Karpas-422 (cell line): ENCODE data around the gene ANXA8L1. TPM values are rescaled to one million over a fixed set of nuclear protein-coding genes. Genes with fewer than 3 reads are reported as not detected.
"Not testable (repeated sequence)": the region's sequence is repeated elsewhere in the genome, so short reads cannot be mapped to it uniquely, and the experiment has no call there.

Experiments
- DNase-seq: peaks from one replicate; pipeline ENCODE4 v3.0.0-alpha.2; 2015
- H2AFZ ChIP-seq: fragments of 200-600 bp; sonication (generic); 2 replicates; pipeline ENCODE4 v1.6.1; 2014; ENCODE audit warnings: antibody characterized with exemption, low read length, mixed read lengths
- H3K27ac ChIP-seq: fragments of 200-600 bp; sonication (generic); 2 replicates; pipeline ENCODE4 v1.5.1; 2014; ENCODE audit warnings: mild to moderate bottlenecking, low read length, moderate library complexity
- H3K27me3 ChIP-seq: fragments of 200-600 bp; sonication (generic); 2 replicates; pipeline ENCODE4 v1.6.1; 2014; ENCODE audit warnings: low read length, mixed read lengths
- H3K36me3 ChIP-seq: fragments of 200-600 bp; sonication (generic); 2 replicates; pipeline ENCODE4 v1.6.1; 2014; ENCODE audit warnings: low read length, mixed read lengths; ENCODE audit not compliant: insufficient read depth
- H3K4me1 ChIP-seq: fragments of 200-600 bp; sonication (generic); 2 replicates; pipeline ENCODE4 v1.6.1; 2014; ENCODE audit warnings: mild to moderate bottlenecking, low read length, mixed read lengths
- H3K4me2 ChIP-seq: fragments of 200-600 bp; sonication (generic); 2 replicates; pipeline ENCODE4 v1.6.1; 2014; ENCODE audit warnings: low read length, low read depth, mild to moderate bottlenecking; ENCODE audit not compliant: poor library complexity, severe bottlenecking
- H3K4me3 ChIP-seq: fragments of 200-600 bp; sonication (generic); 2 replicates; pipeline ENCODE4 v1.5.1; 2014; ENCODE audit warnings: mild to moderate bottlenecking, antibody characterized with exemption, low read length, mixed read lengths
- H3K79me2 ChIP-seq: fragments of 200-600 bp; sonication (generic); 2 replicates; pipeline ENCODE4 v1.6.1; 2014; ENCODE audit warnings: mild to moderate bottlenecking, low read length, mixed read lengths
- H3K9ac ChIP-seq: fragments of 200-600 bp; sonication (generic); 2 replicates; pipeline ENCODE4 v1.6.0; 2014; ENCODE audit warnings: low read length
- H3K9me2 ChIP-seq: fragments of 200-600 bp; sonication (generic), shearing (Covaris generic); replicated peaks from 2 replicates; pipeline ENCODE4 v1.6.0; 2014; ENCODE audit warnings: mild to moderate bottlenecking, low read length, moderate library complexity; ENCODE audit not compliant: insufficient read depth
- H3K9me3 ChIP-seq: fragments of 300-700, 200-600 bp; sonication (generic); 2 replicates; pipeline ENCODE4 v1.6.1; 2014; ENCODE audit warnings: low read length, mixed read lengths
- H4K20me1 ChIP-seq: fragments of 200-600 bp; sonication (generic); 2 replicates; pipeline ENCODE4 v1.6.1; 2014; ENCODE audit warnings: mild to moderate bottlenecking, antibody characterized with exemption, low read length, low read depth; ENCODE audit not compliant: insufficient read depth
- total RNA-seq: library from RNA; depleted of rRNA; stranded (reverse); fragments of >200 nt; shearing (Covaris generic); gene quantifications from 2 replicates; pipeline ENCODE4 v1.2.3, GENCODE V29; 2014; ENCODE audit warnings: low replicate concordance; rRNA removed

The ANXA8L1 gene
- total RNA-seq, 1 experiment from 2014 or later, result not detected

DNA sequence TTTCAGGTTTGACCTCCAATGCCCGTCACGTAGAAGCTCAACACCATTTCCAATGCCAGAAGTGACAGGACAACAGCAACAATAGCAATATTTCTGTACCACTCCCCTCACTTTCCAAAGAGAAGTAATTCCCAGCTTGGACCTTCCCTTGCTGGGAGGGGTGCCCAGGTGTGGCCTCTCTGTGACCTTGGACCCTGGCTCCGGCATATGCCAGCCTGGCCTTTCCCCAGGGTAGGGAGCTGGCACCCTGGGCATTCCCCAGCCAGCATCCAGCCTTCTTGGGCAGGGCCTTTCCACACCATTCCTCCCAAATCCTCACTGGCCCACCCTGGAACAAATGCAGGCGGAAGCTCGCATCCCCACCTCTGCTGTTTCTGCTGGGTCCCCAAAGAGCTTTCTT is 37.1 kb downstream of the ANXA8L1 start:
- H3K79me2 ChIP-seq, H4K20me1 ChIP-seq, H3K36me3 ChIP-seq, H3K27ac ChIP-seq, H3K9ac ChIP-seq, H3K9me3 ChIP-seq, DNase-seq, H3K4me1 ChIP-seq, H3K4me3 ChIP-seq, H2AFZ ChIP-seq, H3K27me3 ChIP-seq, H3K9me2 ChIP-seq, H3K4me2 ChIP-seq: not testable (repeated sequence)

DNA sequence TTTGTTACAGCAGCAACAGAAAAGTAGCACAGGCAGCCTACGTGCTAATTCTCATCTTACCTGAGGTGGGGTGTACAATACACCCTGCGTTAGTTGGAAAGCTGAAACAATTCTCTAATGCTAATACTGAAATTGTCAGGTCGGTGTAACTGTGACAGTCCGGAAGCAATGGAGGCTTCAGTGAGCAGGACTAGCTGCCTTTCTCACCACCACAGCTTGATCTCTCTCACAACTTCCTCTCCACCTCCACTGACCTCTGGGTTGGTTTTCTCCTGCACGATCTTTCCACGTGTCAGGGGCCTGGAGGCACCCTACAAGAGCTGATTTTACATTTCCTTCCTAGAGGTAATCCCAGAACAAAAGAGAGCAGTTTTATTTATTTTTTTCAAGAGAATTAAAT is 39.7 kb downstream of the ANXA8L1 start:
- not testable (repeated sequence) for H2AFZ ChIP-seq, H3K9me3 ChIP-seq, H4K20me1 ChIP-seq, H3K36me3 ChIP-seq, H3K27me3 ChIP-seq, H3K9me2 ChIP-seq, H3K79me2 ChIP-seq, H3K9ac ChIP-seq, H3K4me2 ChIP-seq, DNase-seq, H3K4me1 ChIP-seq, H3K27ac ChIP-seq, H3K4me3 ChIP-seq

DNA sequence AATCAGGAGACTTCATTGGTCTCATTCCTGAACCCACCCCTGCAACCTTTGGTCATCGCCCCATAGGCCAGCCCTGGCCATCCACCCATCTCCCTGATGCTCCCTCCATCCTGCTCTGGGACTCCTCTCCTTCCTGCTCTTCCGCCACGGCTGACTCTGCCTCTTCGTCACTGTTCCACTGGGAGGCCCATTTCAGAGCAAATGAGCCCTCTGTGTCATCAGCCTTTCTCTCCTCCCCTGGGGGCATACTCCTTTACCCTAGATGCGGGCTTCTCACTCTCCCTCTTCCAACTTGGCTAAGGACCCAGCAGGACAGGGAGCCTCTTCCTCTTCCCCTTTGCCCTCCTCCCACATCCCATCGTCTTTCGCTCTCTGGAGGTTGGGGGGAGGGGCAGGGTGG is 42.7 kb downstream of the ANXA8L1 start:
- not testable (repeated sequence) for H3K27me3 ChIP-seq, H3K4me1 ChIP-seq, H3K27ac ChIP-seq, H3K9ac ChIP-seq, H3K9me2 ChIP-seq, H4K20me1 ChIP-seq, H2AFZ ChIP-seq, H3K36me3 ChIP-seq, DNase-seq, H3K9me3 ChIP-seq, H3K4me3 ChIP-seq, H3K4me2 ChIP-seq, H3K79me2 ChIP-seq

DNA sequence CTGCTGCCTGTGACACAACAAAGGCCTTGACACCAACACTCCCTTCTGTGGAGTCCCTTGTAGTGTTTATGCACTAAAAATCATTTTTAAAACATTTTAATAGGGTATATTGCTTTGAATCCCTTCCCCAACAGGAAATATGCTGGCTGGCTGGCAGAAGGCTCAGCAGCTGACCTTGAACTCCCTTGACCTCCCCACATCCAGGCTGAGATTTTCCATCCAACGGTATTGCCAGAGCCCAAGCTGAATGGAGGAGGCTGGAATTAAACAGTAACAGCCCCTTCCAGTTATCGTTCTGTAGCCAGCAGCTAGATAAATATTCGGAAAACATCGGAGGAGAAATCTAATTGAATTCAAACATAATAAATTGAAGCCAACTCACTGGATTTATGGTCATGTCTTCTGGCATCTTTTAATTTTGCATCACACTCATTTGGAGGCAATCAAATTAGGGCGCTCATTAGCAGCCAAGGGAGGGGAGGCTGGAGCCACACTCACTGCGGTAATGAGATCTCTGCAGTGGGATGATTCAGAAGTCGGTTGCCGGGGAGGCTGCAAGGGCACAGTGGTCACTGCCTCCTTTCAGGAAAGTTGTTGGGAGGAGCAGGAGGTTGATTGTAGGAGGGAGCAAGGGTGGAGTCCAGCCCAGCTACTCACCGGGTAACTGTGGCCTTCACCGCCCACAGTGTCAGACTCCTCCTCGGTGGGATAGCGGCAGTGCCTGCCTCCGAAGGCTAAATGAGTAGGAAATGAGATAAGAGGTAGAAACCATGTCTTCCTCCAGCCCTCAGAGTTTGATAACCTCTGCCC is 44.2 kb downstream of the ANXA8L1 start:
- not testable (repeated sequence) for H3K27me3 ChIP-seq, H3K36me3 ChIP-seq, H3K79me2 ChIP-seq, H3K27ac ChIP-seq, H4K20me1 ChIP-seq, H2AFZ ChIP-seq, DNase-seq, H3K4me1 ChIP-seq, H3K9me3 ChIP-seq, H3K9me2 ChIP-seq, H3K9ac ChIP-seq, H3K4me2 ChIP-seq, H3K4me3 ChIP-seq

DNA sequence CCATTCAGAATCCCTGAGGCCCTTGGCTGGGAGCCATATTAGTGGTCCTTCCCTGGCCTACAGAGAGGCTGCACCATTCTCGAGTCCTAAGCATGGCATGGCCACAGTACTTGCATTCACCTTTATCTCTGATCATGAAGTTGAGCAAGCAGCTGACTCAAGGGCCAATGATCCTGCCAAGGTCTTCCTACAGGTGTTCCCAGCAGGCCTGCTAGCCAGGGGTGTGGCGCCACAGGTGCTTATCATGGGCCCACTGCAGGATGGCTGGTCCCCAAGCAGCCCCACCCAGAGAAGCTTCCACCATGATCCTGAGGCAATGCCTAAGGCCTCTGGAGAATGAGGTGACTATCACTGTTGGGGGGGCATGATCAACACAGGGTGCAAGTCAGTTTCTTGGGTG is 48.0 kb downstream of the ANXA8L1 start:
- H3K36me3 ChIP-seq, H3K9me3 ChIP-seq, H3K9me2 ChIP-seq: not testable (repeated sequence)

DNA sequence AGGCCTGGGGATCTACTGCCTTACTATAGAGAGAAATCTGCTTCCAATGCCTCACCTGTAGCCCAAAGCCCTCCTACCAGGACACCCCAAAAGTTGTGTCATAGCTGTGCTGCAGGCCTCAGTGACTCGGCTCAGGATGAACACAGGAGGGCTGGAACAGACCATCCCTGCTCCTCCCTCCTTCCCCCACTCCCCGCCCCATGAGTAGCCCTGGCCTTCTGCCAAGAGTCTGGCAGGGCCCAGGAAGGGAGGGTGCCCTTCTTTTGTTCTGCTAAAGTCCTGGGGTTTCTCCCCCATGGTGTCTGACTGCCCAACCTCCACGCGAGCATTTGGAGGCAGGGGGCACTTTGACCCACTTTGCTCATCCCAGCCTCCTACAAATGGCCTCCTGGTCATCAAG is 65.4 kb downstream of the ANXA8L1 start:
- not testable (repeated sequence) for H4K20me1 ChIP-seq, H3K9me2 ChIP-seq, H3K36me3 ChIP-seq, H3K27ac ChIP-seq, H3K4me1 ChIP-seq, DNase-seq, H3K4me3 ChIP-seq, H2AFZ ChIP-seq, H3K9ac ChIP-seq, H3K9me3 ChIP-seq, H3K79me2 ChIP-seq, H3K27me3 ChIP-seq, H3K4me2 ChIP-seq

More for the DNA sequence above, 48.0 kb downstream of the ANXA8L1 start:
- not testable (repeated sequence) for H3K4me3 ChIP-seq, H3K9ac ChIP-seq, DNase-seq, H2AFZ ChIP-seq, H3K27ac ChIP-seq, H3K27me3 ChIP-seq, H3K4me2 ChIP-seq, H3K79me2 ChIP-seq, H3K4me1 ChIP-seq, H4K20me1 ChIP-seq

Other genes starting within 250 kb of the ANXA8L1 start
- not detected in 2 replicates for gene ANTXRL, start 88.8 kb upstream of the ANXA8L1 start, total RNA-seq
- gene NPY4R, start 90.2 kb downstream of the ANXA8L1 start, total RNA-seq, result not detected in 2 replicates
- not detected in 2 replicates for gene GPRIN2, start 180.9 kb downstream of the ANXA8L1 start, total RNA-seq
- gene SYT15, start 203.4 kb downstream of the ANXA8L1 start, total RNA-seq, result 0.60 TPM in 1 of 2 replicates, not detected in the other